Adrenal gland (tissue), 12 donors: ENCODE measurements around the gene ZNF366. TPM values are rescaled to one million over a fixed set of nuclear protein-coding genes. Genes with fewer than 3 reads are reported as not detected.

ENCODE experiments used
- DNase-seq, 7 donors: peaks; one replicate each; pipeline ENCODE4 v3.0.0-alpha.2; 2019 to 2020
- H3K27ac ChIP-seq, 5 donors: fragments of 200-600 bp; sonication (generic) in 4 of 5; 1 replicate in 3 of 5; 2 replicates in 2 of 5; pipeline versions ENCODE4 v1.5.1 to v1.8.0; 2016 to 2020; ENCODE audit warnings: mild to moderate bottlenecking in 1 of 5
- H3K27me3 ChIP-seq: fragments of 200-600 bp; 2 replicates; pipeline ENCODE4 v1.8.0; 2021
- H3K36me3 ChIP-seq, 2 donors: fragments of 200-600 bp; replicated peaks in 1 of 2; 1 replicate in 1 of 2; 2 replicates in 1 of 2; pipeline versions ENCODE4 v1.5.1 to v1.8.0; 2018 to 2022
- H3K4me1 ChIP-seq, 2 donors: fragments of 200-600 bp; replicated peaks in 1 of 2; 1 replicate in 1 of 2; 2 replicates in 1 of 2; pipeline versions ENCODE4 v1.5.1 to v1.8.0; 2018 to 2021
- H3K4me3 ChIP-seq, 4 donors: fragments of 200-600 bp; sonication (generic) in 3 of 4; one replicate each; pipeline ENCODE4 v1.5.1; 2016 to 2018
- H3K9me3 ChIP-seq, 3 donors: fragments of 200-600 bp; sonication (generic) in 1 of 3; replicated peaks in 1 of 3; 1 replicate in 2 of 3; 2 replicates in 1 of 3; pipeline versions ENCODE4 v1.5.1 to v1.8.0; 2016 to 2021
- POLR2A ChIP-seq, 2 donors: fragments of 450-650 bp; IDR thresholded peaks; one replicate each; pipeline ENCODE4 v1.6.1; 2017; ENCODE audit warnings: antibody characterized with exemption in 2 of 2, mild to moderate bottlenecking in 2 of 2, moderate library complexity in 1 of 2
- WGBS, 4 donors: extraction: QIAGEN DNeasy Blood & Tissue Kit in 2 of 4; methylation state at CpG; one replicate each; pipeline versions ENCODE4 v1.1.5 to v1.1.7; 2013 to 2017; 5-methylcytosine and 5-hydroxymethylcytosine counted together
- intact Hi-C, 2 donors: fragments of 100-400 bp; cut with DNase I; formaldehyde crosslinking; loops; one replicate each; pipeline versions ENCODE4 v1.14.1 to v1.15.0; 2022 to 2023
- polyA plus RNA-seq, 3 donors: library from polyadenylated mRNA; stranded (reverse); fragments of 200-250 nt in 2 of 3; fragments of 350-450 nt in 1 of 3; fragmentation: Illumina TruSeq in 1 of 3; extraction: RNeasy Lipid Tissue Mini Kit (QIAGEN cat#74804) in 1 of 3; gene quantifications; one replicate each; pipeline ENCODE4 v1.2.3, GENCODE V29; 2013 to 2014
- total RNA-seq, 9 donors: library from RNA; depleted of rRNA in 4 of 9; stranded (reverse); fragments of >200 nt in 4 of 9; fragments of 120-200 nt in 1 of 9; fragmentation: NEBNext Ultra II Directional in 1 of 9; extraction: Animal tissue kit (Norgen Biotek cat#: 25700) in 1 of 9; gene quantifications; one replicate each; pipeline versions ENCODE4 v1.1.0 to v1.2.4, GENCODE V29; 2013 to 2023
- TF ChIP-seq, protein P1 (sequence below), 6 experiments: fragments of 450-650 bp in 4 of 6; fragments of 200-600 bp in 2 of 6; sonication (generic) in 1 of 6; IDR thresholded peaks; 1 replicate in 5 of 6; 2 replicates in 1 of 6; pipeline versions ENCODE4 v1.5.1 to v1.8.0; 2016 to 2021; ENCODE audit warnings: antibody characterized with exemption in 6 of 6, mild to moderate bottlenecking in 2 of 6, moderate library complexity in 1 of 6
- donor health status: healthy with polysubstance abuse.
- donor health status: Bipolar disorder and iron deficiency.
- donor health status: DM: yes; HTN: yes; CAD: no.
- donor health status: DM: no; HTN: no; CAD: no.
- donor health status: DM: no; HTN: no; CAD: no.
- donor health status: DM: yes; HTN: yes; CAD: no.

ZNF366 gene
- total and polyA plus RNA-seq, 12 donors = 0.24 to 5.3 (median 2.6) TPM

DNA sequence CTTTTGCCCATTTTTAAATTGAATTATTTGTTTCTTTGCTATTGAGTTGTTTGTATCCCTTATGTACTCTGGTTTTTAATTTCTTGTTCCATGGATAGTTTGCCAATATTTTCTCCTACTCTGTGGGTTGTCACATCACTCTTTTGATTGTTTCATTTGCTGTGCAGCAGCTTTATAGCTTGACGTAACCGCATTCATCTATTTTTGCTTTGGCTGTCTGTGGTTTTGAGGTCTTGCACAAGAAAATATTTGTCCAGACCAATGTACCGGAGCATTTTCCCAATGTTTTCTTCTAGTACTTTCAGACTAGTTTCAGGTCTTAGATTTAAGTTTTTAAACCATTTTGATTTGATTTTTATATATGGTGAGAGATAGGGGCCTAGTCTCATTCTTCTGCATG is 36.2 kb upstream of the ZNF366 start:
- no peak overlapping the region for H3K27ac ChIP-seq
- H3K9me3 ChIP-seq = no peaks in the 10 kb centered on the region
- TF ChIP-seq POLR2A (IDR thresholded peaks at IDR 0.05) = no peak
- TF ChIP-seq, protein P1, sequence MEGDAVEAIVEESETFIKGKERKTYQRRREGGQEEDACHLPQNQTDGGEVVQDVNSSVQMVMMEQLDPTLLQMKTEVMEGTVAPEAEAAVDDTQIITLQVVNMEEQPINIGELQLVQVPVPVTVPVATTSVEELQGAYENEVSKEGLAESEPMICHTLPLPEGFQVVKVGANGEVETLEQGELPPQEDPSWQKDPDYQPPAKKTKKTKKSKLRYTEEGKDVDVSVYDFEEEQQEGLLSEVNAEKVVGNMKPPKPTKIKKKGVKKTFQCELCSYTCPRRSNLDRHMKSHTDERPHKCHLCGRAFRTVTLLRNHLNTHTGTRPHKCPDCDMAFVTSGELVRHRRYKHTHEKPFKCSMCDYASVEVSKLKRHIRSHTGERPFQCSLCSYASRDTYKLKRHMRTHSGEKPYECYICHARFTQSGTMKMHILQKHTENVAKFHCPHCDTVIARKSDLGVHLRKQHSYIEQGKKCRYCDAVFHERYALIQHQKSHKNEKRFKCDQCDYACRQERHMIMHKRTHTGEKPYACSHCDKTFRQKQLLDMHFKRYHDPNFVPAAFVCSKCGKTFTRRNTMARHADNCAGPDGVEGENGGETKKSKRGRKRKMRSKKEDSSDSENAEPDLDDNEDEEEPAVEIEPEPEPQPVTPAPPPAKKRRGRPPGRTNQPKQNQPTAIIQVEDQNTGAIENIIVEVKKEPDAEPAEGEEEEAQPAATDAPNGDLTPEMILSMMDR (IDR thresholded peaks at IDR 0.05) = no peak
- H3K4me3 ChIP-seq = no peak overlapping the region
- no peaks in the 10 kb centered on the region for H3K27me3 ChIP-seq
- no peaks in the 10 kb centered on the region for H3K4me1 ChIP-seq
- 74 to 83% (median 81%) methylated on average over 3 of the region's 3 CpGs for WGBS, 4 donors
- DNase-seq = no peak
- no peaks in the 10 kb centered on the region for H3K36me3 ChIP-seq
- intact Hi-C loops = no loop called here

DNA sequence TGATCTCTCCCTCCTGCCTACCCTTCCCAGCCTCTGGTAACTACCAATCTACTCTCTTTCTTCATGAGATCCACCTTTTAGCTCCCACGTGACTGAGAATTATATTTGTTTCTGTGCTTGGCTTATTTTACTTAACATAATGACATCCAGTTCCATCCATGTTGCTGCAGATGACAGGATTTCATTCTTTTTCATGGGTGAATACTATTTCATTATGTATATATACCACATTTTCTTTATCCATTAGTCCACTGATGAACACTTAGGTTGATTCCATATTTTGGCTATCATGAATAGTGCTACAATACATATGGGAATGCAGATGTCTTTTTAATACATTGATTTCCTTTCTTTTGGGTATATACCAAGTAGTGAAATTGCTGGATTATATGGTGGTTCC is 35.5 kb upstream of the ZNF366 start:
- H3K4me3 ChIP-seq = no peak overlapping the region
- no peaks in the 10 kb centered on the region for H3K36me3 ChIP-seq
- TF ChIP-seq POLR2A (IDR thresholded peaks at IDR 0.05) = no peak
- TF ChIP-seq, protein P1 (IDR thresholded peaks at IDR 0.05) = no peak
- H3K9me3 ChIP-seq = no peaks in the 10 kb centered on the region
- intact Hi-C loops = no loop called here
- no peaks in the 10 kb centered on the region for H3K27me3 ChIP-seq
- H3K27ac ChIP-seq = no peak overlapping the region
- DNase-seq = no peak
- 79 to 96% (median 87%) methylated on average over 1 of the region's 1 CpG for WGBS, 4 donors
- no peaks in the 10 kb centered on the region for H3K4me1 ChIP-seq

DNA sequence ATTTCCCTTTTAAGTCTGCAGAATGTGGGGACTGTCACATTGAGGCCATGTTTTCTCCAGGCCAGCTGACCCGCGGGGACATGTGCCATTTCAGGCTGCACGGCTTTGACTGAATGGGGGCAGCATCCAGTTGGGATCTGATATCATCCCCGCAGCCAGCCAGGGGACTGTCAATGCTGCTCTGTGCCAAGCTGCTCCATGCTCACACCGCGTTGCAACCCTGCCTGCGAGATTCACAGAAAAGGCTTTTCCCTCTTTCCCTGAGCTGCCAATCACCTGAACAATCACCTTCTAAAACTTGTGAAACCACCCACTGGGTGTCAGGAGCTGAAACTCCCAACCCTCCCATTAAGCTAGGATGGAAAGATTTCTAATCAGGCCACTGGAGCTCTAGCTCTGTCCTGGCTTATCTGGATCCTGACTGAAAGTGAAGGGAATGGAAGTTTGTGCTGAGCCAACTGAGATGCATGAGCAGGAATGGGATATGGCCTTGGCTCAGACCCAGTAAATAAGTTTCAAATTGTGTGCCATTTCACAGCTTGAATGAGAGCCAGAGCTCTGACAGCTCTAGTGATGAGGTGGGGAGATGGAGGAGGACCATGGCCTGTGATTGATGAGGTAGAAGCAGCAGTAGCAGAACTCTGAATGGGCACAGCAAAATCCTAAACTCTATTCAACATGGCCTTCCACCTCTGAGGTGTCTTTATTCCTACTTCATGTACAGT is 34.5 kb upstream of the ZNF366 start:
- intact Hi-C loops = no loop called here
- 59 to 78% (median 67%) methylated on average over 7 of the region's 7 CpGs for WGBS, 4 donors

GRCh38 chr5:72540759-72541438 is 33.7 kb upstream of the ZNF366 start:
- Histone ChIP-seq H3K4me3 (no peak overlapping the region), H3K27me3 (no peaks in the 10 kb centered on the region), H3K27ac (no peak overlapping the region), H3K4me1 (no peaks in the 10 kb centered on the region), H3K36me3 (no peaks in the 10 kb centered on the region), H3K9me3 (no peaks in the 10 kb centered on the region)
- intact Hi-C loops = no loop called here
- DNase-seq = no peak
- TF ChIP-seq POLR2A (IDR thresholded peaks at IDR 0.05) = no peak
- TF ChIP-seq, protein P1 (IDR thresholded peaks at IDR 0.05) = no peak
- 87 to 90% (median 88%) methylated on average over 7 of the region's 7 CpGs for WGBS, 4 donors

More for the DNA sequence above, 34.5 kb upstream of the ZNF366 start:
- TF ChIP-seq POLR2A (IDR thresholded peaks at IDR 0.05) = no peak
- TF ChIP-seq, protein P1 (IDR thresholded peaks at IDR 0.05) = no peak
- Histone ChIP-seq H3K36me3 (no peaks in the 10 kb centered on the region), H3K27ac (no peak overlapping the region), H3K9me3 (no peaks in the 10 kb centered on the region), H3K4me1 (no peaks in the 10 kb centered on the region), H3K27me3 (no peaks in the 10 kb centered on the region), H3K4me3 (no peak overlapping the region)
- no peak for DNase-seq
